ENCODE data around the gene GABRG3.

- no peak for TF ChIP-seq CTCF (IDR thresholded peaks at IDR 0.05)
- no peak for TF ChIP-seq EP300 (IDR thresholded peaks at IDR 0.05)
- TF ChIP-seq POLR2A (IDR thresholded peaks at IDR 0.05; ENCODE audit: low read depth) = no peak
These were observed 516.9 kb downstream of the GABRG3 start for GRCh38 chr15:27487846-27488245.
